Left kidney (tissue), 2 donors: ENCODE results near the gene WFDC11. TPM values are rescaled to one million over a fixed set of nuclear protein-coding genes. Genes with fewer than 3 reads are reported as not detected.

Experiments
- DNase-seq: peaks from one replicate; pipeline ENCODE4 v3.0.0-alpha.2; 2013
- polyA plus RNA-seq: library from polyadenylated mRNA; unstranded; fragments of 120-200 nt; gene quantifications from one replicate; pipeline ENCODE4 v1.2.1, GENCODE V29; 2013; ENCODE audit not compliant: insufficient read length

Gene WFDC11
- polyA plus RNA-seq, 1 donor: not detected

- no peak for DNase-seq
Observed at GRCh38 chr20:45626540-45626939, 43.5 kb downstream of the WFDC11 start.

- DNase-seq: no peak
Observed at GRCh38 chr20:45621593-45621992, 48.4 kb downstream of the WFDC11 start.

- DNase-seq: no peak
Observed at GRCh38 chr20:45617591-45617990, 52.4 kb downstream of the WFDC11 start.

- DNase-seq: no peak
Observed at GRCh38 chr20:45612314-45612713, 57.7 kb downstream of the WFDC11 start.

GRCh38 chr20:45611054-45611453 is 59.0 kb downstream of the WFDC11 start:
- DNase-seq: peak; percentile 11

- no peak for DNase-seq
Observed at GRCh38 chr20:45607810-45608209, 62.2 kb downstream of the WFDC11 start.

Other genes starting within 250 kb of the WFDC11 start
- 164 TPM for gene WFDC2, start 200.5 kb downstream of the WFDC11 start, polyA plus RNA-seq
- not detected for gene SPINT3, start 154.6 kb downstream of the WFDC11 start, polyA plus RNA-seq
- gene WFDC6, start 130.8 kb downstream of the WFDC11 start, polyA plus RNA-seq: 0.23 TPM
- 0.55 TPM for gene EPPIN, start 122.8 kb downstream of the WFDC11 start, polyA plus RNA-seq
- 0.13 TPM for gene WFDC8, start 91.0 kb downstream of the WFDC11 start, polyA plus RNA-seq
- gene WFDC10A, start 40.5 kb downstream of the WFDC11 start, polyA plus RNA-seq: not detected
- gene WFDC9, start 39.0 kb downstream of the WFDC11 start, polyA plus RNA-seq: not detected
- gene WFDC13, start 31.8 kb upstream of the WFDC11 start, polyA plus RNA-seq: not detected
- not detected for gene WFDC10B, start 34.8 kb upstream of the WFDC11 start, polyA plus RNA-seq
- not detected for gene SPINT4, start 52.1 kb upstream of the WFDC11 start, polyA plus RNA-seq
- 0.47 TPM for gene WFDC3, start 121.6 kb upstream of the WFDC11 start, polyA plus RNA-seq
- 34.2 TPM for gene DNTTIP1, start 121.7 kb upstream of the WFDC11 start, polyA plus RNA-seq
- 84.4 TPM for gene UBE2C, start 142.4 kb upstream of the WFDC11 start, polyA plus RNA-seq
- gene TNNC2, start 157.1 kb upstream of the WFDC11 start, polyA plus RNA-seq: 0.47 TPM
- 11.9 TPM for gene SNX21, start 163.6 kb upstream of the WFDC11 start, polyA plus RNA-seq
- gene ACOT8, start 187.2 kb upstream of the WFDC11 start, polyA plus RNA-seq: 23.3 TPM
- 5.9 TPM for gene ZSWIM3, start 187.4 kb upstream of the WFDC11 start, polyA plus RNA-seq
- 18.6 TPM for gene ZSWIM1, start 211.0 kb upstream of the WFDC11 start, polyA plus RNA-seq
- 6.0 TPM for gene SPATA25, start 217.4 kb upstream of the WFDC11 start, polyA plus RNA-seq
- 7.3 TPM for gene NEURL2, start 221.0 kb upstream of the WFDC11 start, polyA plus RNA-seq
- 143 TPM for gene CTSA, start 221.1 kb upstream of the WFDC11 start, polyA plus RNA-seq
- gene PLTP, start 241.9 kb upstream of the WFDC11 start, polyA plus RNA-seq: 118 TPM